ENCODE measurements around the gene LRRC74A. TPM values are rescaled to one million over a fixed set of nuclear protein-coding genes. Genes with fewer than 3 reads are reported as not detected.

Gene LRRC74A
- total RNA-seq, 1 experiment from 2014 or later: not detected

DNA sequence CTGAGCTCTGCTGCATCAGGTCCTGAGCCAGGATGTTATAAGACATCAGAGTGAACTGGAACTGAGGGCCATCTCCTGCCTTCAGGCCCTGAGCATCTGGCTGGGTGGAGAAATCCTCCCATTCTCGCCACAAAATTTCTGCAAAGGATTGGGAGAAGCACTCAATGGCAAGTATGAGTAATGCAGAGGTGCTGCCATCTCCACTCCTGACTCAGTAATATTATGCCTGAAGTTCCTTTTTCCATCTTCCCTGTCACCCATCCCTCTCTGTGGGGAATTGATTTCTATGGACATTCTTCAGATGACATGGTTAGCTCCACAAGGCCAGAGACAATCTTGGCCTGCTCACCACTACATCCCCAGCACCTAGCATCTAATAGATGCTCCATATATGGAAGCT lies 18.2 kb upstream of the LRRC74A start:
- in situ Hi-C loops (cut with HindIII; ENCODE audit: low sequenced_read_pairs): no loop called here
- no peak for DNase-seq (ENCODE audit: low spot score)

GRCh38 chr14:76808990-76809389 lies 17.2 kb upstream of the LRRC74A start:
- in situ Hi-C loops (cut with HindIII; ENCODE audit: low sequenced_read_pairs): no loop called here
- no peak for DNase-seq (ENCODE audit: low spot score)

DNA sequence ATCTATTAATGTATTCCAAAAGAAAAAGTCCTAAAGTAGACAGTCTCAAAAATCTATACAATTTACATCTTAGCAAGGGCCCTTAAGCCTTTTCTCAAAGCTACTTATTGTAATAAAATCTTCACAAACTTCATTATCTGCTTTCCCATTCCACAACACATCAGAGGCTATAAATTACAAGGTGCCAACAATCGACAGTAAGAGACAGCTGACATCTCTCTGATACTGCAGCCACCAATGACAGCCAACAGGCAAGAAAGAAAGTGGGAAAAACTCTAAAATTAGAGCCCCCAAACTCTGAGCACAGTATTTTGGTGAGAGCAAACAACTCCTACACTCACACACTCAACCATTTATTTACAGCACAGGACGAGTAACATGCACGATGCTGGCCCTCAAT lies 15.7 kb upstream of the LRRC74A start:
- no peak for DNase-seq (ENCODE audit: low spot score)
- in situ Hi-C loops (cut with HindIII; ENCODE audit: low sequenced_read_pairs): no loop called here

GRCh38 chr14:76810953-76811400 lies 15.2 kb upstream of the LRRC74A start:
- in situ Hi-C loops (cut with HindIII; ENCODE audit: low sequenced_read_pairs): no loop called here
- DNase-seq (ENCODE audit: low spot score): peak; percentile 83

- DNase-seq (ENCODE audit: low spot score): no peak
- in situ Hi-C loops (cut with HindIII; ENCODE audit: low sequenced_read_pairs): no loop called here
Observed at GRCh38 chr14:76811561-76811960, 14.6 kb upstream of the LRRC74A start.

DNA sequence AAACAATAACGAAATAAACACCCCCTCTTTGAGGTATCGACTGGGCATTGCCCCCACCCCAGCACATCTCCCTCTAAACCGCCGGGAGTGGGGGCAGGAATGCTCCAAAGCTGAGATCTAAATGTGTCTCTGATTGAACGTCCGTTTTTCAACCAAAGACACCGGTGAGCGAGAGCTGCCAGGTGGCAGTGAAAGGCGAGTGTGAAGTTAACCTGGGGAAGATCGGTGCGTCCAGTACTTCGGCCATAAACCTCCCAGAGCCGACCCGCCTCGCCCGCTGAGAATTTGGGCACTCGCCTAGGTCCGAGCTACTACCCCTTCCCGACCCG lies 14.2 kb upstream of the LRRC74A start:
- DNase-seq (ENCODE audit: low spot score): peak; percentile 69

DNA sequence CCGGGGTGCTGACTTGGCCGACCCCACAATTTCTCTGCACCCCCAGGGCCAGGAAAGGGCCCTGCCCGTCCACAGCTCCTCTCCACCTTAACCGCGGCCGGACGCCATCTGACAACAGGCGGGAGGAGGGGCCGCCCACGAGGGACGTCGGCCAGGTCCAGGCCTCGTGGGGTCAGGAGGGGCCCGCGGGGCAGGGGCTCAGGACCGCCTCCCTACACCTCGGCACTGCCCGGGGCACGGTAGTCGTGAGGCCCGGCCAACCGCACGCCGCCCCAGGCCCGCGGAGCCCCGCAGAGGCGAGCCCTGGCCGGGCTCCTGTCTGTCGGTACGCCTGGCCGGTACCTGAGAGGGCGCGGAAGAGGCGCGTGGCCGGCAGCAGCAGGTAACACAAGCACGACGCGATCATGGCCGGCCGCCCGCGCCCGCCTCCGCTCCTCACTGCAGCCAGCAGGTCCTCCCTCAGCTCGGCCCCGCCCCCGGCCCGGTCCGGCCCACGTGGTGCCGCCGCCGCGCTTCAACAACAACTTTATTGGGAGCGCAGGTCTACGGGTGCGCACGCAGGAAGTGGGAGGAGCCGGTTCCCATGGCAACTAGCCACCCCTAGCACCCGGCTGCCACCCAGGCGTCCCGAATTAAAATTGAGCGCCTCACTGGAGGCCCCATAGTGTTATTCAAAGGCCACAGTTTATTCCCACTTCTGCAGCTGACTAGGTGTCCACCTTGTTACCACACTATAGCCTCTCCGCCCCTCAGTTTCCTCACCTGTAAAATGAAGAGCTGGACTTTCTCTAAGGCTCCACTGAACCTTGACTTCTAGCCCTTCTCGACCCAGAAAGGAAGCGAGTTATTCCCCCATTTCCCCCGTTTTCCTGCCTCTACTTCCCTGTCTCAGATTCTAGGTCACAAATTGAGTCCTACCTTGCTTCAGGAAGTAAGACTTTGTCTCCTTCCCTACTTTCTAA lies 13.5 kb upstream of the LRRC74A start, which contains the start of gene ANGEL1:
TSS of gene ANGEL1 (minus strand) at position 461 of the 962 bp plus-strand sequence. CDS start at position 406, 55 bp downstream.
- in situ Hi-C loops (cut with HindIII; ENCODE audit: low sequenced_read_pairs): no loop called here
- peak; percentile 95 for DNase-seq (ENCODE audit: low spot score)

More for the DNA sequence above, 14.2 kb upstream of the LRRC74A start:
- in situ Hi-C loops (cut with HindIII; ENCODE audit: low sequenced_read_pairs): no loop called here

- in situ Hi-C loops (cut with HindIII; ENCODE audit: low sequenced_read_pairs): no loop called here
- DNase-seq (ENCODE audit: low spot score): no peak
Observed at GRCh38 chr14:76814726-76815645, 11.2 kb upstream of the LRRC74A start.

DNA sequence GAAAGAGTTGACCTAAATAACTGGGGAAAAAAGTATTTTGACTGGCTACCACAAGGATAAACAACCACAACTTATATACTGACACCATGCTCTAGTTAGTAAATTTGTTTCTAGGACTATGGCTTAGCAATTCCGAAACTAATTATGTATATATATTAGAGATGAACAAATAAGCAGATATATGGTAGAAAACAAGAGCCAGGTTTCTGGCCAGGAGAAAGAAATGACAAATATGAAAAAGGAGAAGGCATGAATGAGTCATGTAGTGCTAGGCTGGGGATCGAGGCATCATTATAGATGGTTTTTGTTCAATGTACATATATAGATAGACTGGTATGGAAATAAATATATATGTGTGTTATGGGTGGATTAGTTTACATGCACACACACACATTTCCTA lies 5.5 kb upstream of the LRRC74A start:
- in situ Hi-C loops (cut with HindIII; ENCODE audit: low sequenced_read_pairs): no loop called here
- no peak for DNase-seq (ENCODE audit: low spot score)

- in situ Hi-C loops (cut with HindIII; ENCODE audit: low sequenced_read_pairs): no loop called here
- DNase-seq (ENCODE audit: low spot score): no peak
Observed at GRCh38 chr14:76827696-76828296, 1.6 kb downstream of the LRRC74A start.

DNA sequence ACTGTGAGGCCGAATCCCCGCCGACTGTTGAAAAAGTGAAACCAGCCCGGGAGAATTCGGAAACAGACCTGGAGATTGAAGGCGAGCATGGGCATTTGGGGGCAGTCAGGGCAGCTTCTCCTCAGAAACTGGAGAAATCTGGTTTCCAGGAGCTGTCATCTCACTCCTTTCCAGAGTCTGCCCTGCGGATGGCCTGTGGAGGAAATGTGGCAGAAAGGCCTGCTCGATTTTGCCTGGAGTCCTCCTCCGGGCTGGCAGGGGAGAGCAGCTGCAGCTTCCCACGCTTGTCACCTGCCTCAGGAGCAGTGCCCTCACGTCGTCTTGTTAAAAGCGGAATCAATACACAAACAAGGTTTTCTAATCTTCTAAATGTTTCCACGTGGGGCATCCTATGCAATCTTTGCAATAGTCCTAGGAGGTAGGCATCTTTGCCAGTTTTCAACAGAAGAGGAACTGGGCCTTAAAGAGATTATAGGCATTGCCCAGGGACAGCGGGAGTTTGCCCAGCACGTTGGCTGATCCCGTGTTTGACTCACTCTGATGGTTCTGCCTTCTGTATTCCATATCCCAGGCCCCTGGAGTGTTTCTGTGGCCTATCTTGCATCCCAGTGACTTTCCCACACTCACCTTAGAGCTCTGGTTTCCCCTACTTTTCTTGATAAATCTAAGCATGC lies 2.3 kb downstream of the LRRC74A start:
- in situ Hi-C loops (cut with HindIII; ENCODE audit: low sequenced_read_pairs): no loop called here
- peak; percentile 34 for DNase-seq (ENCODE audit: low spot score)

DNA sequence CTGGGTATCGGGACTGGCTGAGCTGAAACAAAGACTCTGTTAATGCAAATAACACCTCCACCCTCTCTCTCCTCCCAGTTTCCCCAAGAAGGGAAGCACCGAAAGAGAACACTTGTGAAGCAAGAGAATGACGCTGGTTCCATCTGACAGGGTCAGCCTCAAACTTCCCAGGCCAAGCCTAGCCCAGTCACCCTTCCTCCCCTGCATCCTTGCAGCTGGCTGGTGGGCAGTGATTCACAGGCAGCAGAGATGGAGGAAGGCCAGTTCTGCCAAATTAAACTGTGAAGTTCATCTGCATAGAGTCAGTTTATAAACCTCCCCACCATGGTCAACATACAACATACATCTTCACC lies 2.8 kb downstream of the LRRC74A start:
- no peak for DNase-seq (ENCODE audit: low spot score)

GRCh38 chr14:76829650-76830421 lies 3.6 kb downstream of the LRRC74A start:
- in situ Hi-C loops (cut with HindIII; ENCODE audit: low sequenced_read_pairs): no loop called here

More for the DNA sequence above, 2.8 kb downstream of the LRRC74A start:
- in situ Hi-C loops (cut with HindIII; ENCODE audit: low sequenced_read_pairs): no loop called here

GRCh38 chr14:76830556-76830955 lies 4.3 kb downstream of the LRRC74A start:
- in situ Hi-C loops (cut with HindIII; ENCODE audit: low sequenced_read_pairs): no loop called here
- no peak for DNase-seq (ENCODE audit: low spot score)

More at GRCh38 chr14:76829650-76830421, 3.6 kb downstream of the LRRC74A start:
- DNase-seq (ENCODE audit: low spot score): peak; percentile 21

DNA sequence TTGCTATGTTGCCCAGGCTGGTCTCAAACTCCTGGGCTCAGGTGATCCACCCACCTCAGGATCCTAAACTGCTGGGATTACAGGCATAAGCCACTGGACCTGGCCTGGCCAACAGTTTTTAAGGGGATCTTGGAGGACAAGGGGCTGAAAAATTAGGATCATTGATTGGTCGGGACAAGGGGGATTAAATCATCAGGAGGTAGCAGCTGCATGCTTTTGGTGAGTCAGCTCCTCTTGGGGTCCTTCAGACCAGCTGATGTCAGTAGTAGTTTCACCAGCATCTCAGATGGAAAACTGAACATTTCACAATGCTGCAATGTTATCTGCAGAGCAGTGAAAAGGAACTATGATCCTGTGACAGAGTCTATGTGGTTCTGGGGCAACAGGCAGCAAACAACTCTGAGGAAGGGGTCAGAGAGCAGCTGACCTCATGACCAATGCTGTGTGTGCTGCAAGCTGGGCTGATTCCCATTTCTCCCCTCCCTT lies 6.3 kb downstream of the LRRC74A start:
- in situ Hi-C loops (cut with HindIII; ENCODE audit: low sequenced_read_pairs): no loop called here
- no peak for DNase-seq (ENCODE audit: low spot score)

- in situ Hi-C loops (cut with HindIII; ENCODE audit: low sequenced_read_pairs): no loop called here
- DNase-seq (ENCODE audit: low spot score): no peak
Observed at GRCh38 chr14:76833011-76833410, 6.8 kb downstream of the LRRC74A start.

DNA sequence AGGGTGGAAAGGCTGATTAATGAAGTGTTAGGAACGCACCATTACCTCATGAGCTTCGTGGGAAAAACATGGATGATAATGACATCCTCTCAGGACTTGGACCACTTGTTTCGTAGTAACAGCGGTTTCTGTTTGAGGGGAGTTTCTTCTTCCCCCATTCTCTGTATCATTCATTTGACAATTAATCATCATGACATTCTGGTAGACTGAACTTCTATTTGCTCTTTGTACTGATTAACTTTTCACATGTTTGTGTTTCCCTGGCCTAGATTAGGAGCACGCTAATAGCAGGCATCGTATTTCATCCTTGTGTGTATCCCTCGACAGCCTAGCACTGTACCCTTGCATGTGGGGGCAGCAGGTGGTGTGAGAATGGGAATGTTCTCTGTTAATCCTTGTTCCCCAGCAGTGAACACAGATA lies 8.0 kb downstream of the LRRC74A start:
- no peak for DNase-seq (ENCODE audit: low spot score)
- in situ Hi-C loops (cut with HindIII; ENCODE audit: low sequenced_read_pairs): no loop called here

- in situ Hi-C loops (cut with HindIII; ENCODE audit: low sequenced_read_pairs): no loop called here
- DNase-seq (ENCODE audit: low spot score): no peak
Observed at GRCh38 chr14:76836029-76836630, 9.9 kb downstream of the LRRC74A start.
